Right lobe of liver (tissue), 6 donors: Measurements from ENCODE around the gene LGALS9. TPM values are rescaled to one million over a fixed set of nuclear protein-coding genes. Genes with fewer than 3 reads are reported as not detected.

ENCODE experiments used
- ATAC-seq, 4 donors: fragments of 200-7000 bp; cut with Tn5 transposase; one replicate each; pipeline ENCODE4 v1.9.1; 2020; ENCODE audit warnings: mild to moderate bottlenecking in 4 of 4, moderate library complexity in 4 of 4
- DNase-seq, 3 donors: peaks; one replicate each; pipeline ENCODE4 v3.0.0-alpha.2; 2020
- H3K27ac ChIP-seq, 3 donors: fragments of 200-600 bp; one replicate each; pipeline ENCODE4 v1.8.0; 2022
- H3K27me3 ChIP-seq, 2 donors: fragments of 200-600 bp; one replicate each; pipeline ENCODE4 v1.8.0; 2022
- H3K36me3 ChIP-seq, 4 donors: fragments of 200-600 bp; sonication (generic) in 1 of 4; one replicate each; pipeline versions ENCODE4 v1.5.1 to v1.8.0; 2017 to 2022; ENCODE audit warnings: control low read depth in 1 of 4
- H3K4me1 ChIP-seq, 4 donors: fragments of 200-600 bp; sonication (generic) in 1 of 4; one replicate each; pipeline versions ENCODE4 v1.5.1 to v1.8.0; 2017 to 2022; ENCODE audit warnings: control low read depth in 1 of 4
- H3K4me3 ChIP-seq, 3 donors: fragments of 200-600 bp; one replicate each; pipeline ENCODE4 v1.8.0; 2022
- H3K9me3 ChIP-seq, 4 donors: fragments of 200-600 bp; sonication (generic) in 1 of 4; one replicate each; pipeline versions ENCODE4 v1.5.1 to v1.8.0; 2017 to 2022; ENCODE audit warnings: control low read depth in 1 of 4
- POLR2A ChIP-seq: fragments of 450-650 bp; IDR thresholded peaks from one replicate; pipeline ENCODE4 v1.6.1; 2017; ENCODE audit warnings: antibody characterized with exemption, mild to moderate bottlenecking
- WGBS: methylation state at CpG from one replicate; pipeline ENCODE4 v1.1.6; 2018; ENCODE audit warnings: low coverage, low lambda C conversion rate; ENCODE audit not compliant: insufficient coverage; ENCODE audit errors: missing lambda C conversion rate; 5-methylcytosine and 5-hydroxymethylcytosine counted together
- intact Hi-C, 2 donors: fragments of 100-400 bp; cut with DNase I; formaldehyde crosslinking; loops; one replicate each; pipeline versions ENCODE4 v1.11.2 to v1.14.1; 2022
- total RNA-seq, 6 experiments: library from RNA; depleted of rRNA in 2 of 6; stranded (reverse); fragments of >200 nt in 2 of 6; fragmentation: NEBNext Ultra II Directional in 3 of 6; extraction: Animal tissue kit (Norgen Biotek cat#: 25700) in 3 of 6; gene quantifications; one replicate each; pipeline versions ENCODE4 v1.1.0 to v1.2.4, GENCODE V29; 2016 to 2023
- TF ChIP-seq, protein P1 (sequence below), 4 donors: fragments of 200-600 bp in 3 of 4; fragments of 450-650 bp in 1 of 4; IDR thresholded peaks; one replicate each; pipeline versions ENCODE4 v1.5.1 to v1.8.0; 2016 to 2022; ENCODE audit warnings: antibody characterized with exemption in 4 of 4, mild to moderate bottlenecking in 2 of 4
- donor health status: DM: no; HTN: yes; CAD: no.
- donor health status: DM: no; HTN: no; CAD: no.
- donor health status: DM: no; HTN: no; CAD: no.
- donor health status: DM: no; HTN: yes; CAD: no.
- donor health status: DM: no; HTN: yes; CAD: no.

The LGALS9 gene
- total RNA-seq, 6 experiments from 2014 or later, result 9.1 to 37.9 (median 12.4) TPM

DNA sequence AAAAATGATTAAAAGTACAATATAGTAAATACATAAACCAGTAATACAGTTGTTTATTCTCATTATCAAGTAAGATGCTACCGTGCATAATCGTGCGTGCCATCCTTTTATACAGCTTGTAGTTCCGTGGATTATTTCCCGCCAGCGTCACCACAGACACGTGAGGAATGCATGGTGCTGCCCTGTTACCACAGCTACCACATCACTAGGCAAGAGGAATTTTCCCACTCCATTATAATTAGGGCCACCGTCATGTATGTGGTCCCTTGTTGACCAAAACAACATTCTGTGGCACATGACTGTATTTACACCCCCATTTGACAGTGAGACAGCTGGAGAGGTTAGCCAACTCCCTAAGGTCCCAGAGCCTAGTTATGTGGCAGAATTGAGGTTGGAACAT, 30.5 kb upstream of the LGALS9 start:
- ATAC-seq, result no peak
- WGBS, result 83% methylated on average over 8 of the region's 8 CpGs
- peak in 1 of 3 donors; percentile 8 for DNase-seq
- Histone ChIP-seq H3K27me3 (no peaks in the 10 kb centered on the region), H3K4me3 (no peak overlapping the region), H3K9me3 (no peaks in the 10 kb centered on the region), H3K27ac (no peak overlapping the region), H3K4me1 (no peaks in the 10 kb centered on the region), H3K36me3 (peaks cover 0 to 4% (median 0%) of the 10 kb centered on the region in 4 donors)
- TF ChIP-seq, protein P1, sequence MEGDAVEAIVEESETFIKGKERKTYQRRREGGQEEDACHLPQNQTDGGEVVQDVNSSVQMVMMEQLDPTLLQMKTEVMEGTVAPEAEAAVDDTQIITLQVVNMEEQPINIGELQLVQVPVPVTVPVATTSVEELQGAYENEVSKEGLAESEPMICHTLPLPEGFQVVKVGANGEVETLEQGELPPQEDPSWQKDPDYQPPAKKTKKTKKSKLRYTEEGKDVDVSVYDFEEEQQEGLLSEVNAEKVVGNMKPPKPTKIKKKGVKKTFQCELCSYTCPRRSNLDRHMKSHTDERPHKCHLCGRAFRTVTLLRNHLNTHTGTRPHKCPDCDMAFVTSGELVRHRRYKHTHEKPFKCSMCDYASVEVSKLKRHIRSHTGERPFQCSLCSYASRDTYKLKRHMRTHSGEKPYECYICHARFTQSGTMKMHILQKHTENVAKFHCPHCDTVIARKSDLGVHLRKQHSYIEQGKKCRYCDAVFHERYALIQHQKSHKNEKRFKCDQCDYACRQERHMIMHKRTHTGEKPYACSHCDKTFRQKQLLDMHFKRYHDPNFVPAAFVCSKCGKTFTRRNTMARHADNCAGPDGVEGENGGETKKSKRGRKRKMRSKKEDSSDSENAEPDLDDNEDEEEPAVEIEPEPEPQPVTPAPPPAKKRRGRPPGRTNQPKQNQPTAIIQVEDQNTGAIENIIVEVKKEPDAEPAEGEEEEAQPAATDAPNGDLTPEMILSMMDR (IDR thresholded peaks at IDR 0.05), result no peak
- TF ChIP-seq POLR2A, result no peak
- intact Hi-C loops, result loop anchor here (5.0 to 10.0 kb wide), 3 partner anchors 52 to 363 kb away; no protein-coding TSS in a partner anchor

DNA sequence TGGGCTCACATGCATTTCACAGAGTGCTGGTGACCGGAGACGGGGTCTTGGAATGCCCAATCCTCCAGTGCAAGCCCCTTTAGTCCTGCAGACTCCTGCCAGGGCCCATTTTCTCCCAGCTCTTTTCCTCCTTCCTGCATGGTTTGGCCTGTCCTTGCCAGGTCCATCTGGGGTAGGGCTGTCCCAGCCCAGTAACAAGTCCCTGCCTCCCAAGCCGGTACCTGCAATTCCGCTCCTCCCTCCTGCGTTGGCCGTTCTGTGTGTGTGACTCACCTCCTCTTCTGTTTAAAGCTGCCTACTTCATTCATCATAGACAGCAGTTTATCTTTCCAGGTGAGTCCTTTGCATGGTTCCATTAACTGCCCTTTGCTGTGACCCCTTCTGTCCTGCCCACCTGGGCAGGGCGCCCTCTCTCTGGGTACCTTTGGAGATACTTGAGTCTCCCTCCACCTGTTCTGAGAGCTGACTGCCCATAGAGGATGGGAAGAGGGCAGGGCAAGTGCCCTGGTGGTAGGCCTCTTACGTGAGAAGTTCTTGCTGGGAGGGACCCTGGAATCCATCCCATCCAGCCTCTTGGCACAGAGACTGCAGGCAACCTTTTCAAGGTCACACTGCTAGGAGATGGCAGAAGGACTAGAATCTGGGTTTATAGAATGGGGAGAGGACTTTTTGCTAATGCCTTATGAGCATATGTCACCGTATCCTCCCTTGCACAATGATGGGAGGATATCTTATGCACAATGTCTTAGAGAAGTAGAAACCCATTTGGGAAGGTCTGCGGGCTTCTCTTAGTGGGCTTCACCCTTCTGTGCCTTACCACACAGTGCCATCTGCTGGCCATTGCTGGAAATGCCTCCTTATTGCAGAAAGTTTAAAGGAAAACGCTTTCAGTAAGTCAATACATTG, 29.7 kb upstream of the LGALS9 start:
- intact Hi-C loops, result loop anchor here (5.0 to 10.0 kb wide), 3 partner anchors 51 to 364 kb away; no protein-coding TSS in a partner anchor
- WGBS, result 65% methylated on average over 7 of the region's 11 CpGs
- no peak for TF ChIP-seq POLR2A
- TF ChIP-seq, protein P1 (IDR thresholded peaks at IDR 0.05), result peak; percentile 90 to 94 (median 92)
- no peaks in the 10 kb centered on the region for H3K27me3 ChIP-seq
- H3K9me3 ChIP-seq, result no peaks in the 10 kb centered on the region
- peaks cover 0 to 10% (median 0%) of the 10 kb centered on the region in 4 donors for H3K36me3 ChIP-seq
- no peak overlapping the region for H3K4me3 ChIP-seq
- ATAC-seq (peak; percentile 57 to 77 (median 69)), DNase-seq (peak; percentile 44 to 75 (median 73))
- no peaks in the 10 kb centered on the region for H3K4me1 ChIP-seq
- H3K27ac ChIP-seq, result no peak overlapping the region

DNA sequence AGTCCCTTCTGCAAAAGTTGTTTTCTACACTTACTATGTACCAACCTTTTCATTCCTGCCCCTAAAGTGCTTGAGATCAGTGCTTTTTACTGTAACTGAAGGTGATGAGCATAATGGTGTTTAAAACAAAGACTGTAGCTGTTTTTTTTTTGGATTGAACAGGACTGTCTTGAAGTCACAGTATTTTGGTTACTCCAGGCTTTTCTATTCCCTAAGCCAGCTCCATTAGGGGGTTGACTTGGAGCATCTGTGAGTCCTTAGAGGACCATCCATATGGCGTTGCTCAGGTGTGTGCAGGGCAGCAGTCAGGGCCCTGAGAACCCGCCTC, 29.0 kb upstream of the LGALS9 start:
- TF ChIP-seq, protein P1 (IDR thresholded peaks at IDR 0.05), result no peak
- Histone ChIP-seq H3K4me3 (no peak overlapping the region), H3K9me3 (no peaks in the 10 kb centered on the region), H3K36me3 (peaks cover 0 to 13% (median 0%) of the 10 kb centered on the region in 4 donors), H3K27me3 (no peaks in the 10 kb centered on the region), H3K4me1 (no peaks in the 10 kb centered on the region), H3K27ac (no peak overlapping the region)
- DNase-seq (no peak), ATAC-seq (no peak)
- WGBS, result no CpG with 5 or more reads among the region's 2 CpGs
- intact Hi-C loops, result loop anchor here (5.0 to 10.0 kb wide), 3 partner anchors 50 to 365 kb away; no protein-coding TSS in a partner anchor

DNA sequence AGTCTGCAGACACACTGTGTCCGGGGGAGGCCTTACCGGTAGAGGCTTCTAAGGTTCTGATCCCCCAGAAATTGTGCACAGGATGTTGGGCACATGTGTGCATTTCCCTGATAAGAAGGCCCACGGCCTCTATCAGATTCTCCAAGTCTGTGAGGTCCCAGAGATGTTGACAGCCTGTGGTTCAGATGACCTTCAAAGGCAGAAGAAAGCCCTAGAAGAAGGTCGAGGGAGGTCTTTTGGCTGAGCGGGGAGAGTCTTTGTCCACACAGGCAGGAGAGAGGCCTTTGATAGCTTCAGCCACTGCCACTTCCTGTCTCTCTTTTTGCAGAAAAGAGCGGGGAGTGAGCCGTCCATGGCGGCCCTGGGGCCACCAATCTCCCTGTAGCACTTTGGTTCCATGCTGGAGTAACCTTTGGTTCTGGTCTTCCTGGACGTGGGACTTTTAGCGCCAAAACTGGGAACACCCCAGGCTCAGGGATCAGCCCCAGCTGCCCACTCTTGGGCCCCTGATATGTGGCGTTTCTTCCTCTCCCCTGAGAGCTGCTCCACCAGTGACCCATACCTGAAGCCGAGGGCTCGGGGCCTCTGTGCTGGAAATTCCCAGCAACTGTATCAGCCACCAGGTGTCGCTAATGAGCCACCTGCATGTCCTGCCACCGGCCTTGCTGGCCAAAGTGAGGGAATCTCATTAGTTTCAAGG, 28.1 kb upstream of the LGALS9 start:
- Histone ChIP-seq H3K36me3 (peaks cover 0 to 13% (median 0%) of the 10 kb centered on the region in 4 donors), H3K27ac (no peak overlapping the region)
- intact Hi-C loops, result loop anchor here (5.0 to 10.0 kb wide), 3 partner anchors 49 to 366 kb away; no protein-coding TSS in a partner anchor

More for the DNA sequence above, 28.1 kb upstream of the LGALS9 start:
- H3K4me3 ChIP-seq, result no peak overlapping the region
- DNase-seq, result peak; percentile 76 to 77 (median 76)
- peak; percentile 70 to 84 (median 76) for ATAC-seq
- no peaks in the 10 kb centered on the region for H3K27me3 ChIP-seq
- no peaks in the 10 kb centered on the region for H3K4me1 ChIP-seq
- 39% methylated on average over 5 of the region's 15 CpGs for WGBS
- no peak for TF ChIP-seq POLR2A
- TF ChIP-seq, protein P1 (IDR thresholded peaks at IDR 0.05), result peak; percentile 83 to 96 (median 95)
- no peaks in the 10 kb centered on the region for H3K9me3 ChIP-seq
